NCI-H1105 treated with DMSO at 0.1 percent for 48 hours (cell line): ENCODE measurements around the gene SENP3.

Experiments used
- DNase-seq: peaks from one replicate; lab custom pipeline; 2025; lab: John Stamatoyannopoulos, UW

Gene SENP3

DNA sequence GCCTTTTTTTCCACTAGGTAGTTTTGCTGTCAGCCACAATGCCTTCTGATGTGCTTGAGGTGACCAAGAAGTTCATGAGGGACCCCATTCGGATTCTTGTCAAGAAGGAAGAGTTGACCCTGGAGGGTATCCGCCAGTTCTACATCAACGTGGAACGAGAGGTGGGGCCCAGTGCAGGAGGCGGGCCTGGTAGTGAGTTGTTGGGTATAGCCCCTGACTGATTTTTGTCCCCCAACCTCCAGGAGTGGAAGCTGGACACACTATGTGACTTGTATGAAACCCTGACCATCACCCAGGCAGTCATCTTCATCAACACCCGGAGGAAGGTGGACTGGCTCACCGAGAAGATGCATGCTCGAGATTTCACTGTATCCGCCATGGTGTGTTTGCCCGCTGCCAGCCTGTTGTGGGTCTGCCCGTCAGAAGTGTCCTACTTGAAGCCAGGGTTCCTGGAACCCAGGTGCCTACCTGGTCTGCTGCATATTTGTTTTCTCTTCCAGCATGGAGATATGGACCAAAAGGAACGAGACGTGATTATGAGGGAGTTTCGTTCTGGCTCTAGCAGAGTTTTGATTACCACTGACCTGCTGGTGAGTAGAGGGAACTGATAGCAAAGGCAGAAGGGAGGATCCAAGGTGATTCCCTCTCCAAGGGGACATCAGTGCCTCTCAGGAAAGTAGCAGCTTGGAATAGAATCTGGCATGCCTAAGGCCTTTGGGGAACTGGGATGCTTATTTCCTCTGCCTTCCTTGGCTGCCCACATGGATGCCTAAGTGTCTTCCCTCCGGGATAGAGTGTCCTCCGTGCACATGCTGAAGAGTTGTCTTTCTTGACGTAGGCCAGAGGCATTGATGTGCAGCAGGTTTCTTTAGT is 15.8 kb downstream of the SENP3 start:
- no peak for DNase-seq

DNA sequence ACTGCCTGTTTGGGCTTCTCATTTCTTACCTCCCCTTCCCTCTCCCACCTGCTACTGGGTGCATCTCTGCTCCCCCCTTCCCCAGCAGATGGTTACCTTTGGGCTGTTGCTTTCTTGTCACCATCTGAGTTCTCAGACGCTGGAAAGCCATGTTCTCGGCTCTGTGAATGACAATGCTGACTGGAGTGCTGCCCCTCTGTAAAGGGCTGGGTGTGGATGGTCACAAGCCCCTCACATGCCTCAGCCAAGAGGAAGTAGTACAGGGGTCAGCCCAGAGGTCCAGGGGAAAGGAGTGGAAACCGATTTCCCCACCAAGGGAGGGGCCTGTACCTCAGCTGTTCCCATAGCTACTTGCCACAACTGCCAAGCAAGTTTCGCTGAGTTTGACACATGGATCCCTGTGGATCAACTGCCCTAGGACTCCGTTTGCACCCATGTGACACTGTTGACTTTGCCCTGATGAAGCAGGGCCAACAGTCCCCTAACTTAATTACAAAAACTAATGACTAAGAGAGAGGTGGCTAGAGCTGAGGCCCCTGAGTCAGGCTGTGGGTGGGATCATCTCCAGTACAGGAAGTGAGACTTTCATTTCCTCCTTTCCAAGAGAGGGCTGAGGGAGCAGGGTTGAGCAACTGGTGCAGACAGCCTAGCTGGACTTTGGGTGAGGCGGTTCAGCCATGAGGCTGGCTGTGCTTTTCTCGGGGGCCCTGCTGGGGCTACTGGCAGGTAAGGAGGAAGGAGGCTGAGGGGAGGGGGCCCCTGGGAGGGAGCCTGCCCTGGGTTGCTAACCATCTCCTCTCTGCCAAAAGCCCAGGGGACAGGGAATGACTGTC is 17.5 kb downstream of the SENP3 start, which contains the start of gene CD68:
CD68 (plus strand) TSS at position 638 of the 833 bp plus-strand sequence; CDS start at position 678, 40 bp downstream.
- DNase-seq = peak; percentile 42

DNA sequence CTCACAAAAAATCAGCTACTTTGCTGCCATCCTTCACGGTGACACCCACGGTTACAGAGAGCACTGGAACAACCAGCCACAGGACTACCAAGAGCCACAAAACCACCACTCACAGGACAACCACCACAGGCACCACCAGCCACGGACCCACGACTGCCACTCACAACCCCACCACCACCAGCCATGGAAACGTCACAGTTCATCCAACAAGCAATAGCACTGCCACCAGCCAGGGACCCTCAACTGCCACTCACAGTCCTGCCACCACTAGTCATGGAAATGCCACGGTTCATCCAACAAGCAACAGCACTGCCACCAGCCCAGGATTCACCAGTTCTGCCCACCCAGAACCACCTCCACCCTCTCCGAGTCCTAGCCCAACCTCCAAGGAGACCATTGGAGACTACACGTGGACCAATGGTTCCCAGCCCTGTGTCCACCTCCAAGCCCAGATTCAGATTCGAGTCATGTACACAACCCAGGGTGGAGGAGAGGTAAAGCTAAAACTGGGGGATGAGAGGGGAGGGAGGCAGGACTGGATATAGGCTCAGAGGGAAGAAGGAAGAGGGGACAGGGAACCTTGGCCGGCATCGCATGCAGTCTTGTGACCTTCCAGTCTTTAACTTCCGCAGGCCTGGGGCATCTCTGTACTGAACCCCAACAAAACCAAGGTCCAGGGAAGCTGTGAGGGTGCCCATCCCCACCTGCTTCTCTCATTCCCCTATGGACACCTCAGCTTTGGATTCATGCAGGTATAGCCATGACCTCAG is 18.3 kb downstream of the SENP3 start:
- DNase-seq = no peak

DNA sequence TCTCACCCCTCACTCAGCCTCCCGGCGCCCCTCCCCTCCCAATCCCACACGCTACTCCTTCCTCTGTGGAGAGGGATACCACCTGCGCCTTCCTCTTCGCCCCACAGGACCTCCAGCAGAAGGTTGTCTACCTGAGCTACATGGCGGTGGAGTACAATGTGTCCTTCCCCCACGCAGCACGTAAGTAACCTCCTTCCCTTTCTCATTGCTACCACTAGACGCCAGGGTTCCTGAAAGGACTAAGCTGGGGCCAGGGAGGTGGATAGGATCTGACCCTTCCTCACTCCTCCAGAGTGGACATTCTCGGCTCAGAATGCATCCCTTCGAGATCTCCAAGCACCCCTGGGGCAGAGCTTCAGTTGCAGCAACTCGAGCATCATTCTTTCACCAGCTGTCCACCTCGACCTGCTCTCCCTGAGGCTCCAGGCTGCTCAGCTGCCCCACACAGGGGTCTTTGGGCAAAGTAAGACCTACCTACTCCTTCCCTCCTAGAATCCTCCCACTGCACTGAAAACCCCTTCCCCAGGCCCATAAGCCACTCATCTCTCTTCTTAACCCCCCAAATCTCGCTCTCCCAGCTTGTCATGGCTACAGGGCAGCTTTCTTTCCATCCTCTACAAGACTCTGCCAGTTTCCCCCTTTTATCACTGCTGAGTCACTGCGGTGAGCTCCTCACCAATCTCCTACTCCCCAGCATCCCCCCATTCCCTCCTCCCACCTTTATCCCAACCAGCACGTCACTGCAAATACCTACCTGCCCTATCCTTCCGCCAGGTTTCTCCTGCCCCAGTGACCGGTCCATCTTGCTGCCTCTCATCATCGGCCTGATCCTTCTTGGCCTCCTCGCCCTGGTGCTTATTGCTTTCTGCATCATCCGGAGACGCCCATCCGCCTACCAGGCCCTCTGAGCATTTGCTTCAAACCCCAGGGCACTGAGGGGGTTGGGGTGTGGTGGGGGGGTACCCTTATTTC is 19.2 kb downstream of the SENP3 start:
- no peak for DNase-seq

DNA sequence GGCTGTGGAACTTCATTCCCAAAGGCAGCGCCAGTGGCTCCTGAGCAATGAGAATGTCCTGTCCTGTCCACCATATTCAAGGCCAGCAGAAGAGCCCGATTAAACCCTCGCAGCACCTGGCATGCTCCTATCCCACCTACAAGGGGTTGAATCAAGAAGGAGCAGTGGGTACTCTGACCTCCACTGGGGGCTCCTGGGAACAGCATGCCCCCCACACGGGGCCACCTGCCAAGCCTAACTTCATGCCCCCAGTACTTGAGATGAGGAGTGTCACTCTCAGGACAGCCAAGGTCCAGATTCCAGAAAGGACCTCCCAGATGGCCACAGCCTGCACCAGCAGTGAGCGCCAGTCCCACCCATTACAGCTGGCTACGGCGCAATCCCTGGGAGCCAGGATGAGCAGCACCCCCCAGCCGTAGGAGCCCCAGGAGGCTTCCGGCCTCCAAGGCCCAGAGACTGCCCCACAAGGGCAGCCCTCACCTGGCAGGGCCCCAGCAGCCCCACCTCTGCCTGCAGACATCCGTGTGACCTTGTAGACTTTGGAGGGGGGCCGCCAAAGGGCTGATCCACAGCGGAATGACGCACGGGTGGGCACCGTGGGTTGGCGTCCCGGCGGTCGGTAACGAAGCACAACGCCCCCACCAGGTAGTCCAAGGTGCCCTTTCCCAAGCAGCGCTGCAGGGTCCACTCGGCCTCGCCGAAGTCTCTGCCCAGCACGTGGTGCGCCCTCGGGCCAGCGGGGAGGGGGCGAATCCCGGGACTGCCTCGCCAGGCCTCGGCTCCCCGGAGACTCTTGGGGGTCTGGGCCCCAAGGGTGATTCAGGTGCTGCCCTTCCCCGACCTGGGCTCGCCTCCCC is 20.9 kb downstream of the SENP3 start:
- peak; percentile 22 for DNase-seq

DNA sequence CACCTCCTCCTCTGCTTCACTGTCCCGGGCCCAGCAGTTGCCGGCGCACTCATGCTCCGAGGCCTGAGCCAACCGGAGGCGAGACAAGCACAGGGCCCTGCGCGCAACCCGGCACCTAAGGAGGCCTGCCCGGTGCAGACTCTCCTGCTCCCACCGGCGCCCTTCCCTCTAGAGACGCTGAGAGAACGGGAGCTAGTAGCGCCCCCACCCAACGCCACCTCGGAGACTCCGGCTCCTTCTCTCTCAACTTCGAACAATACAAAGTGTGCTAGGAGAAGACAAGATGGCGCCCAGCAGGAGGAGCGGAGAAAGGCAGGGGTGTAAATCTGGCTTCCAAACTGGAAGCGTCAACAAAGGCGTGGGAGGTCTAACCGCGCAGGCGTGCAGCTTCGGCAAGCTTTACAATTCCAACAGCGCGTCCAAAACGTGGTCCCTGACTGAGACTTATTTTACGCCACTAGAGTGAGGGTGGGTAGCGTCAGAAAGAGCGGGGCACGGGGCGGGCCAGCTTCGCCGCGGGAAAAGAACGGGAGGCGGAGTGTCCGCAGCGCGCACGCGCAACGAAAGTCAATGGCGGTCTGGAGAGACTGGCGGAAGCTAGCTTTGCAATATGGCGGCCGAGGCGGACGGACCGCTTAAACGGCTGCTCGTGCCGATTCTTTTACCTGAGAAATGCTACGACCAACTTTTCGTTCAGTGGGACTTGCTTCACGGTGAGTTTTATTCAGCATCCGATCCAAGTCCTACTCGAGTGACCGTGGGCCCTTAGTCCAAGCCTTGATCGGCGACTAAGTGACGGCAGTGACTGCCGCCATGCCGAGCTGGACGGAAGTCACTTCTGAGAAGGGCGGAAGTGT is 21.8 kb downstream of the SENP3 start, which contains the start of gene MPDU1:
MPDU1 (plus strand) TSS at position 600 of the 857 bp plus-strand sequence; CDS start at position 611, 11 bp downstream.
- DNase-seq = peak; percentile 100

DNA sequence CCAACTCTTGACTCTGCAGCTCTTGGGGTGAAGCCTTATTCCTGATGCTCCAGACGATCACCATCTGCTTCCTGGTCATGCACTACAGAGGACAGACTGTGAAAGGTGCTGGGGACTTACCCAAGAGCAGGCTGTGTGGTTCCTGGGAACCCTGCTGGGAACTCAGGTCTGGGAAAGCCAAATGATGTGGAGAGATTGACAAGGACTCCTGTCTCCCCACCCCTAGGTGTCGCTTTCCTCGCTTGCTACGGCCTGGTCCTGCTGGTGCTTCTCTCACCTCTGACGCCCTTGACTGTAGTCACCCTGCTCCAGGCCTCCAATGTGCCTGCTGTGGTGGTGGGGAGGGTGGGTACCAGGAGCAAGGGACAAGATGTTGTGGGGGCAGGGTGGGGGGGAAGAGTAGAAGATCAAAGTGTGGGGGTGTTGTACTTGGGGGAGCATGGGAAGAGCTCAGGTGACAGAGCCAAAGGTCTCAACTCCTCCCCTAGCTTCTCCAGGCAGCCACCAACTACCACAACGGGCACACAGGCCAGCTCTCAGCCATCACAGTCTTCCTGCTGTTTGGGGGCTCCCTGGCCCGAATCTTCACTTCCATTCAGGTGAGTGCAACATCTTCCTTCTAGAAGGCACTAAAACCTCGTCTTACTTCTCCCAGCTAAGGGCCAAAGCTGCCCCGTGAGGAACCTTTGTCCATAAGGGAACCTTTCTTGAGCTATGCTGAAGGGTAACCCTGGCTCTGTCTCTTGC is 25.1 kb downstream of the SENP3 start:
- no peak for DNase-seq

DNA sequence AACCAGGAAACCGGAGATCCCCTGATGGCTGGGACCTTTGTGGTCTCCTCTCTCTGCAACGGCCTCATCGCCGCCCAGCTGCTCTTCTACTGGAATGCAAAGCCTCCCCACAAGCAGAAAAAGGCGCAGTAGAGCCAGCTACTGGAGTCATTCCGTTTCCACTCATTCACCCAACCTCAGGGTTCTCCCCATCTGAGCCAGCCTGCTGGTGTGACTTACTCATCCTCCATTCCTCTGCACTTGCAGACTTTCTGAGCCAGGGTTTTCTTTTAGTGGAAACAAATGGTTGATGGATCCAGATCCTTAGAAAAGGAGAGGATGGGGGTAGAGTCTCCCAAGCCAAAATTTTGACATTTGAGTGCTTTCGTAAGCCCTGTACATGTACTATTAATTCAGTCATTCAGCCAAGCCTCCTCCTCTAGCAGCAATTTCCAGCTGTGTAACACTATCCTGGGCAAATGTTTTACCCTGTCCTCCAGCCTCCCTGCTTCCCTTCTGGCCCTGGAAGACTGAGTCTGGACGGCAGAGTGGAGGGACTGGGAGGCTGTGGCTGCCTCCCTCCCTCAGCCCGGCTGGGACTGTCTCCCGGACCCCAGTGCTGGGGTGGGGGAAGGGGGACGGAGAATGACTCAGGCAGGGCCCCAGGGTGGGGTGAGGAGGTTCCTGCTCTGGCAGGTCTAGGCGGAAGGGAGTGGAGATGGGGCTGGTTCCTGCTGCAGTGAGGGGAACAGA is 25.9 kb downstream of the SENP3 start:
- DNase-seq = no peak

DNA sequence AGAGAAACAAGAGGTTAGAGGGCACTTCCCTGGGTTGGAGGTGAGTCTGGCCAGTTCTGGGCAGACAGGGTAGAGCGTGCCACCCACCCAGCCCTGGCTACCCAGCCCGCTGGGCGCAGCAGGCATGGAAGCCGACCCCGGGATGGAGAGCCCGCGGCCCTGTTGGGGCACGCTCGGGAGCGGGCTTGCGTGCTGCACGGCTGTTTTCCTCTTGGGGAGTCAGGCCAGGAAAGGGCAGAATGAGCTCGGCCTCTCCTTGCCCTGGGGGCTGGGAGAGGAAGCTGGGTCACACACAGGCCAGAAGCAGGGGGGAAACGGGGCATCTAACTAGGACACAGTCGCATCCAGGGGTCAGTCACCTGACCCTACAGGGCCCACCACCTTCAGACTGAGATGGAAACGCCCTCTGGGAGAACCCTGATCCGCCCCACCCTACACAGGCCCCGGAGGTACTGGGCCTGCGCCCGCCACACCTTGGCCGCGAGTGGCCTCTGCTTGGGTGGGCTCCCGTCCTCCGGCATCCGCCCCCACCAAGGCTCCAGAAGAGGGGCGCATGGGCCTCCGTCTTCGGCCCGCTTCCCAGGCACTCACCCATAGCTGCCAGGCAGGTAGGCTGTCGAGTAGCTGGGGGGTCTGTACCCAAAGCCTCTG is 27.0 kb downstream of the SENP3 start:
- peak; percentile 41 for DNase-seq

DNA sequence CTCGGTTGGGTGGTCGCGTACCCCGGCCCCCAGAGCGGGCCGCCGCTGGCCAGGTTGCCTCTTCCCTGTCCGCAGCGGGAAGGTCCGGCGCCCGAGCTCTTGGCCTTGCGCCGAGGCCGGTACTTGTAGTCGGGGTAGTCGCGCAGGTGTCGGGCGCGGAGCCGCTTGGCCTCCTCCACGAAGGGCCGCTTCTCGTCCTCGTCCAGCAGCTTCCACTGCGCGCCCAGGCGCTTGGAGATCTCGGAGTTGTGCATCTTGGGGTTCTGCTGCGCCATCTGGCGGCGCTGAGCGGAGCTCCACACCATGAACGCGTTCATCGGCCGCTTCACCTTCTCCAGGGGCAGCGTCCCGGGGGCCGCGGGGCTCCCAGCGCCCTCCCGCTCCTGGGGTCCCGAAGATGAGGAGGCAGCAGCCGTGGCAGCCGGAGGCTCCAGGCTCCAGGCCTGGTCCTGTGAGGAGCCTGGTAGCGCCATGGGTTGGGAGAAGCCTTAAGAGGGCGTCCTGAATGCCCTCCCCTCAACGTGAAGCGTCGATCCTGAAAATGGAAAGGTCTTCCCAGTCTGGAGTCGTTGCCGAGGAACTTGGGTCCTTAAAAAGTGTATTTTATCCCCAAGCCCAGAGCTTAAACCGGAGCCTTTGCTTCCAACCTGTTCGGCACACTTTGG is 27.6 kb downstream of the SENP3 start:
- DNase-seq = peak; percentile 91

DNA sequence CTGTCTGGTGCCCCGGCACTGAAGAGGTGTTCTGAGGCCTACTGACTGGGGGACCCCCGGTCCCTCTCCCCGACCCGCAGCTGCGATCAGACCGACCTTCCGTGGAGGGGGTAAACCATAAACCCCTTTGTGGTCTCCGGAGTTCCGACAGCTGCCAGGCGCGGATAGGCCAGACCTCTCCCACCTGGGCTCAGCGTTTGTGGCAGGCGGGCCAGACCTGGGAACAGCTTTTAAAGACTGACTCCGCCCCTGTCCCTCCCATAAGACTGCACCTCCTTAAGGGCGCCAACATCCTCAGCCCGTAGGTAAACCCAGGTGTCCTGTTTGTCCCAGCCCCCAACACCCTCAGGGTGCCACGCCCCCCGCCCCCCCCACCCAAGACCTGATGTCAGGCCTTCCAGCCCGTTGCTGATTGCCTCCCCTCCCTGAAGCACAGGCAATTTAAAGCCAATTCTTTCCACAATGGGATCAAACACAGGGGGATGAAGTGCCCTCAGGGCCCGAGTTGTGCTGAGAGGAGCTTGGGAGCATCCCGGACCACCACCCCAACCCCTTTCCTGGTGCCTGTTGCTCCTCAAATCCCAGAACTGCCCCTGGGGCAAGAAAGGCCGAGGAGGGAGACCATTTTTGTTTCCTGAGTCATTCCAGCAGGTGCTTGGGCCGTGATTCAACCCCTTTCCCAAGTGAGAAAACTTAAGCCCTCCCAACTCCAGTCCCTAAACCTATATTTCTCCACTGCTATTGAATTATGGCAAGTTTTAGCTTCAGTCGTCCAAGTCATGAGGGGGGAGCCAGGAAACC is 28.4 kb downstream of the SENP3 start, which contains the start of gene SOX15:
SOX15 (minus strand) TSS at position 204 of the 801 bp plus-strand sequence. CDS start 418 bp downstream, outside the sequence.
- DNase-seq = peak; percentile 86

DNA sequence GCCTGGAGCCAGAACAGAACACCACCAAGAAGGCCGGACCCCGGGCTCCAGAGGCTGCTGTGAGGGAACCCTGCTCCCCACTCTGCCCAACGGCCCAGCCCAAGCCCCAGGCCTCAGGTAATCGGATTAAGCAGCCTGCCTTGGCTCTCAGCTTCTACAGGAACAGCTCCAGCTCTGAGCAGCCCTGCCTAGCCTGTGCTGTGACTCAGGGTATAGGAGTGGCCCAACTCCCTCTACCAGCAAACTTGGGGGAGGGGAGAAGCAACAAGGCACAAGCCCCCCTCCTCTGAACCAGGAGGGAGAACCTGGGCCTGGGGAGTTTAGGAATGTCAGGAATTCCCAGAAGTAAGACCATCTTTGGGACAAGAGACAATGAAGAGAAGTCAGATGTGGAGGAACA is 29.0 kb downstream of the SENP3 start:
- no peak for DNase-seq

DNA sequence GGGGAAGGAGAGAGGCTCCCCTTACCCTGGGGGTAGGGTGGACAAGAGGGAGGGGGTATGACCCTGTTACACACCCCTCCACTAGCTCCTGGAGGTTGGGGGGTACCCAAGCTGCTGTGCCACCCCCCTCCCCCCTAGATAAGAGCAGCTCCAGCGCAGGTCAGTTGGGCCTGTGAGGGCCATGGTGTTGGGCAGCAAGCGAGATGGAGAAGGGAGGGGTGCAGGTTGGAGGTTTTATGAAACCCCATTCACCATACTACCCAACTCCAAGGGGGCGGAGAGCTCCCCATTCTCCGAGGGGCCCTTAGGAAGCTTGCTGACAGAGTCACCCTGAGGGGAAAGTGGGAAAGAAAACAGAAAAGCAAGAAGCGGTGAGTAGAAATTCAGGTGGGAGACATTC is 29.9 kb downstream of the SENP3 start:
- no peak for DNase-seq

DNA sequence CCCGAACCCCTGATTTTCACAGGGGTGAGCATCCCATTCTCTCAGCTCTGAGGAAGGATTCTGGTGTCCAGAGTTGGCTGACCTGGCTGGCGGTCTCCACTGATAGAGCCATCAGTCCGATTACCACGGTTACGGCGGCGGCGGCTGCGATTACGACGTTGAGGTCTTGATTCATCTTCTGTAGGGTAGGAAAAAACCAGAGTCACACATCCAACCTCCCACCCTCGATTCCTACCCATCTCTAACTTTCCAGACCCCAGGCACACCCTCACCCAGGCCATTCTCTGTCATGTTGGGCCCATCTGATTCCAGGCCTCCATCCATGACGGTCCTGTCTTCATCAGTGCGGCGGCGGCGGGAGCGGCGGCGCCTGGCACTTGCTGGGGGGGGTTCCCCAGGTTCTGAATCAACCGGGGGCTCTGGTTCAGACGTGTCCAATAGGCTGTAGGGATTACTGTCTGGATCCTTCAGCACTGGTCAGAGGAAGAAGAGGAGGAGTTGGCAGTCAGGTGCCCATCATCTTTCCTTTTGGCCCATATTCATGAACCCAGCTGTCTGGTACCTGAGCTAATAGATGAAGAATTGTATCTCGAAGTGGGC is 30.8 kb downstream of the SENP3 start:
- DNase-seq = no peak

DNA sequence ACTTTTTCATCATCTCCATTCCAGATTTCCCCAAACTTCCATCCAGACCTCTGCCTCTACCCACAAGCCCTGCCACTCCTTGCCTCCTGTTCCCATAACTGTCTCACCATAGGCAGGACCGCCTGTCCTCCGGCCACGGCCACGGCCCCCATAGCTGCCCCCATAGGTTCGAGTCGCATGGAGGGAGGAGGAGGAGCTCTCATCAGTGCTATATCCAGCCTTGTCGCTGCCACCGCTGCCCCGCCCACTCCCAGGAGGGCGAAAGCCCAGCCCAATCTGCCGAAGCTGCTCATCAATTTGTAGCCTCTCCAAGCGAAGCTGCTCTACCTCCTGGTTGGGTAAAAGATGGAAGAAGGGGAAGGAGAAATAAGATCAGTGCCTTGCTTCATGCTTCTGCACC is 31.6 kb downstream of the SENP3 start:
- no peak for DNase-seq
